Neural cell (in vitro differentiated cells): ENCODE results near the gene ITGB2. TPM values are rescaled to one million over a fixed set of nuclear protein-coding genes. Genes with fewer than 3 reads are reported as not detected.

Experiments used
- H2AFZ ChIP-seq: fragments of 200-600, 300-800 bp; sonication (generic), shearing (Covaris generic); 2 replicates; pipeline ENCODE4 v1.6.0; 2014; ENCODE audit warnings: low read depth, mild to moderate bottlenecking, antibody characterized with exemption, low read length, moderate library complexity
- H3F3A ChIP-seq: fragments of 200-600 bp; shearing (Covaris generic); 2 replicates; pipeline ENCODE4 v1.6.1; 2016; ENCODE audit warnings: mild to moderate bottlenecking, moderate library complexity, mixed read lengths, antibody characterized with exemption, low read length; ENCODE audit not compliant: insufficient read depth, poor library complexity, severe bottlenecking
- H3K27ac ChIP-seq: fragments of 200-600, 300-800 bp; sonication (generic), shearing (Covaris generic); 2 replicates; pipeline ENCODE4 v1.5.1; 2014; ENCODE audit warnings: mild to moderate bottlenecking, low read length, moderate library complexity
- H3K27me3 ChIP-seq: fragments of 300-800, 200-600 bp; sonication (generic), shearing (Covaris generic); 2 replicates; pipeline ENCODE4 v1.6.0; 2014; ENCODE audit warnings: mild to moderate bottlenecking, low read depth, low read length, moderate library complexity; ENCODE audit not compliant: insufficient read depth
- H3K36me3 ChIP-seq: fragments of 300-800, 200-600 bp; sonication (generic), shearing (Covaris generic); 2 replicates; pipeline ENCODE4 v1.5.1; 2014; ENCODE audit warnings: mild to moderate bottlenecking, antibody characterized with exemption, low read length, moderate library complexity; ENCODE audit not compliant: insufficient read depth
- H3K4me2 ChIP-seq: fragments of 300-800, 200-600 bp; sonication (generic), shearing (Covaris generic); 2 replicates; pipeline ENCODE4 v1.6.0; 2014; ENCODE audit warnings: mild to moderate bottlenecking, low read length
- H3K4me3 ChIP-seq: fragments of 300-800, 200-600 bp; sonication (generic), shearing (Covaris generic); 2 replicates; pipeline ENCODE4 v1.5.1; 2014; ENCODE audit warnings: mild to moderate bottlenecking, low read length, moderate library complexity
- H3K79me2 ChIP-seq: fragments of 200-600 bp; shearing (Covaris generic); replicated peaks from 2 replicates; pipeline ENCODE4 v1.6.0; 2014; ENCODE audit warnings: mild to moderate bottlenecking, low read length, moderate library complexity; ENCODE audit not compliant: insufficient read depth
- H3K9ac ChIP-seq: fragments of 300-800, 200-600 bp; sonication (generic), shearing (Covaris generic); 2 replicates; pipeline ENCODE4 v1.6.1; 2016; ENCODE audit warnings: mild to moderate bottlenecking, low read length, mixed read lengths
- H3K9me2 ChIP-seq: fragments of 200-600 bp; shearing (Covaris generic); 2 replicates; pipeline ENCODE4 v1.6.1; 2016; ENCODE audit warnings: mild to moderate bottlenecking, low read length, mixed read lengths; ENCODE audit not compliant: insufficient read depth
- H3K9me3 ChIP-seq: fragments of 200-600, 300-800 bp; sonication (generic), shearing (Covaris generic); 2 replicates; pipeline ENCODE4 v1.6.1; 2016; ENCODE audit warnings: mild to moderate bottlenecking, mixed run types, low read length, moderate library complexity, mixed read lengths
- H4K20me1 ChIP-seq: fragments of 200-600 bp; shearing (Covaris generic); 2 replicates; pipeline ENCODE4 v1.6.1; 2016; ENCODE audit warnings: mild to moderate bottlenecking, mixed run types; ENCODE audit not compliant: insufficient read depth
- EP300 ChIP-seq: fragments of 450-650 bp; conservative IDR thresholded peaks from 2 replicates; pipeline ENCODE4 v1.6.1; 2014; ENCODE audit warnings: antibody characterized with exemption, mild to moderate bottlenecking, moderate library complexity; ENCODE audit not compliant: poor library complexity, severe bottlenecking
- EZH2 ChIP-seq: fragments of 200-600, 300-800 bp; shearing (Covaris generic), sonication (generic); IDR thresholded peaks from 2 replicates; pipeline ENCODE4 v1.6.1; 2014; ENCODE audit warnings: antibody characterized with exemption, low read length, borderline replicate concordance, mild to moderate bottlenecking; ENCODE audit not compliant: insufficient read depth, poor library complexity, severe bottlenecking
- MXI1 ChIP-seq: fragments of 450-650 bp; conservative IDR thresholded peaks from 2 replicates; pipeline ENCODE4 v1.6.1; 2014; ENCODE audit warnings: antibody characterized with exemption, mild to moderate bottlenecking; ENCODE audit not compliant: poor library complexity, severe bottlenecking
- POLR2AphosphoS5 ChIP-seq: IDR thresholded peaks from 2 replicates; pipeline ENCODE4 v1.6.1; 2012
- RAD21 ChIP-seq: fragments of 450-650 bp; conservative IDR thresholded peaks from 2 replicates; pipeline ENCODE4 v1.6.1; 2014; ENCODE audit warnings: antibody characterized with exemption, mild to moderate bottlenecking, moderate library complexity
- SMC3 ChIP-seq: fragments of 450-650 bp; conservative IDR thresholded peaks from 2 replicates; pipeline ENCODE4 v1.6.1; 2014; ENCODE audit warnings: antibody characterized with exemption, mild to moderate bottlenecking, moderate library complexity; ENCODE audit not compliant: poor library complexity
- TAF1 ChIP-seq: IDR thresholded peaks from 2 replicates; pipeline ENCODE4 v1.6.1; 2012; ENCODE audit warnings: low read depth
- polyA plus RNA-seq: library from polyadenylated mRNA; depleted of rRNA; stranded (reverse); fragments of >200 nt; gene quantifications from 2 replicates; pipeline ENCODE4 v1.2.3, GENCODE V29; 2014
- TF ChIP-seq, protein P1 (sequence below): IDR thresholded peaks from 2 replicates; pipeline ENCODE4 v1.6.1; 2012; ENCODE audit warnings: borderline replicate concordance
- TF ChIP-seq, protein P2 (sequence below): fragments of 450-650 bp; IDR thresholded peaks from 2 replicates; pipeline ENCODE4 v1.5.1; 2014; ENCODE audit warnings: antibody characterized with exemption, mild to moderate bottlenecking, moderate library complexity; ENCODE audit not compliant: poor library complexity, severe bottlenecking

The ITGB2 gene
- polyA plus RNA-seq, 1 donor from 2014 or later = not detected

DNA sequence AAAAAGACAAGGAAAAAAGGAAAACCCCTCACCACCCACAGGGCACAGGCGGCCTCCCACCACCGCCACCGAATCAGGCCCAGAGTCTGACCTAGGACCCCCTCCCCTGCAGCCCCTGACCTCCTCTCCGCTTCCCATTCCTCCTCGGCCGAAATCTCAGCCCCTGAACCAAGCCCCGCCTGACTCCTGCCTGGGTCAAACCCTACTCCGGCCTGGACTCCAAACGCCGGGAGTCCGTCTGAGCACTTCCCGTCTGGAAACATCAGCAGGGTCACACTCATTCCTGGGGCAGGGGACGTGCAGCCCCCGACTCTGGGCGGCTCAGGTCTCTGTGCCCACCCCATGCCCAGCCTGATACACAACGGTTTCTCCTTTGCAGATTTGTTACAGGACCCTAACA, 76.4 kb downstream of the ITGB2 start:
- H3K79me2 ChIP-seq = no peaks in the 10 kb centered on the region
- TF ChIP-seq RAD21 (no peak), MXI1 (no peak), POLR2AphosphoS5 (no peak), EP300 (no peak), TAF1 (no peak), SMC3 (no peak), EZH2 (no peak)
- TF ChIP-seq, protein P1, sequence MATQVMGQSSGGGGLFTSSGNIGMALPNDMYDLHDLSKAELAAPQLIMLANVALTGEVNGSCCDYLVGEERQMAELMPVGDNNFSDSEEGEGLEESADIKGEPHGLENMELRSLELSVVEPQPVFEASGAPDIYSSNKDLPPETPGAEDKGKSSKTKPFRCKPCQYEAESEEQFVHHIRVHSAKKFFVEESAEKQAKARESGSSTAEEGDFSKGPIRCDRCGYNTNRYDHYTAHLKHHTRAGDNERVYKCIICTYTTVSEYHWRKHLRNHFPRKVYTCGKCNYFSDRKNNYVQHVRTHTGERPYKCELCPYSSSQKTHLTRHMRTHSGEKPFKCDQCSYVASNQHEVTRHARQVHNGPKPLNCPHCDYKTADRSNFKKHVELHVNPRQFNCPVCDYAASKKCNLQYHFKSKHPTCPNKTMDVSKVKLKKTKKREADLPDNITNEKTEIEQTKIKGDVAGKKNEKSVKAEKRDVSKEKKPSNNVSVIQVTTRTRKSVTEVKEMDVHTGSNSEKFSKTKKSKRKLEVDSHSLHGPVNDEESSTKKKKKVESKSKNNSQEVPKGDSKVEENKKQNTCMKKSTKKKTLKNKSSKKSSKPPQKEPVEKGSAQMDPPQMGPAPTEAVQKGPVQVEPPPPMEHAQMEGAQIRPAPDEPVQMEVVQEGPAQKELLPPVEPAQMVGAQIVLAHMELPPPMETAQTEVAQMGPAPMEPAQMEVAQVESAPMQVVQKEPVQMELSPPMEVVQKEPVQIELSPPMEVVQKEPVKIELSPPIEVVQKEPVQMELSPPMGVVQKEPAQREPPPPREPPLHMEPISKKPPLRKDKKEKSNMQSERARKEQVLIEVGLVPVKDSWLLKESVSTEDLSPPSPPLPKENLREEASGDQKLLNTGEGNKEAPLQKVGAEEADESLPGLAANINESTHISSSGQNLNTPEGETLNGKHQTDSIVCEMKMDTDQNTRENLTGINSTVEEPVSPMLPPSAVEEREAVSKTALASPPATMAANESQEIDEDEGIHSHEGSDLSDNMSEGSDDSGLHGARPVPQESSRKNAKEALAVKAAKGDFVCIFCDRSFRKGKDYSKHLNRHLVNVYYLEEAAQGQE = no peak
- TF ChIP-seq, protein P2, sequence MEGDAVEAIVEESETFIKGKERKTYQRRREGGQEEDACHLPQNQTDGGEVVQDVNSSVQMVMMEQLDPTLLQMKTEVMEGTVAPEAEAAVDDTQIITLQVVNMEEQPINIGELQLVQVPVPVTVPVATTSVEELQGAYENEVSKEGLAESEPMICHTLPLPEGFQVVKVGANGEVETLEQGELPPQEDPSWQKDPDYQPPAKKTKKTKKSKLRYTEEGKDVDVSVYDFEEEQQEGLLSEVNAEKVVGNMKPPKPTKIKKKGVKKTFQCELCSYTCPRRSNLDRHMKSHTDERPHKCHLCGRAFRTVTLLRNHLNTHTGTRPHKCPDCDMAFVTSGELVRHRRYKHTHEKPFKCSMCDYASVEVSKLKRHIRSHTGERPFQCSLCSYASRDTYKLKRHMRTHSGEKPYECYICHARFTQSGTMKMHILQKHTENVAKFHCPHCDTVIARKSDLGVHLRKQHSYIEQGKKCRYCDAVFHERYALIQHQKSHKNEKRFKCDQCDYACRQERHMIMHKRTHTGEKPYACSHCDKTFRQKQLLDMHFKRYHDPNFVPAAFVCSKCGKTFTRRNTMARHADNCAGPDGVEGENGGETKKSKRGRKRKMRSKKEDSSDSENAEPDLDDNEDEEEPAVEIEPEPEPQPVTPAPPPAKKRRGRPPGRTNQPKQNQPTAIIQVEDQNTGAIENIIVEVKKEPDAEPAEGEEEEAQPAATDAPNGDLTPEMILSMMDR = no peak
- no peaks in the 10 kb centered on the region for H3K27me3 ChIP-seq
- H3K9me3 ChIP-seq = no peaks in the 10 kb centered on the region
- H3K9me2 ChIP-seq = no peaks in the 10 kb centered on the region
- H3F3A ChIP-seq = no peaks in the 10 kb centered on the region
- no peak overlapping the region for H2AFZ ChIP-seq
- H3K4me2 ChIP-seq = no peak overlapping the region
- H4K20me1 ChIP-seq = no peaks in the 10 kb centered on the region
- H3K4me3 ChIP-seq = no peak overlapping the region
- H3K9ac ChIP-seq = no peak overlapping the region
- no peaks in the 10 kb centered on the region for H3K36me3 ChIP-seq
- H3K27ac ChIP-seq = no peak overlapping the region

DNA sequence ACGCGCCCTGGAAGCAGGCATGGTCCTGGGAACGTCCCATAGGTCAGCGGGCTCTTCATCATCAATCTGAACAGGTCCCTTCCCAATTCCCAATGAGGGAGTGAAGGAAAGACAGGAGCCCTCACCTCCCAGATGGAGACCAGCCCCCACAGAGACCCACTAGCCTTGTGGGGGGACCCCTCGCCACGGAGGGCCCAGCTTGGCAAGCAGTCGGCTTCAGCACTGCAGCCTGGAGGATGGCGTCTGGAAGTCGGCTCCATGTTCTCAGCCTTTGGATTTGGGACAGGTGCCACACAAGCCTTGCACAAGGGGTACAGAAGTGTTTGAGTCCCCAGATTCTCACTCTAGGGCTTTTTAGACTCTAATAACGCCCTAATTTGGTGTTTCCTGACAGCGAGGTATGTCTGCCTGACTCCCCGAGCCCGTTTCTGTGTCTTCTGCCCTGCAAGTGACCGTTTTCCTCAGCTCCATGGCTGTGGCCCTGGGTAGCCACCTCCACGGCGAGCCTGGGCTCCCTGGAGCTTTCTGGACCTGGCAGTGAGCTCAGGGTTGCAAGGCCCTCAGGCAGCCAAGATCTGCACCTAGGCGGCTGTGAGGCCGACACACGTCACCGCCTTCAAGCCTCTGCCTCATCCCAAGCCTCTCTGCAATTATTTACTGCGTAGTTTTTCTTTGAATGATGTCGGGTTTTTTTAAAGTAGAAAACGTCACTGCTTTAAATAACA, 77.8 kb downstream of the ITGB2 start:
- Histone ChIP-seq H3K36me3 (no peaks in the 10 kb centered on the region), H3K9me2 (no peaks in the 10 kb centered on the region), H3F3A (no peaks in the 10 kb centered on the region), H3K79me2 (no peaks in the 10 kb centered on the region), H3K27ac (no peak overlapping the region), H3K9ac (no peak overlapping the region), H3K27me3 (no peaks in the 10 kb centered on the region), H3K4me2 (no peak overlapping the region), H3K9me3 (no peaks in the 10 kb centered on the region), H2AFZ (no peak overlapping the region), H4K20me1 (no peaks in the 10 kb centered on the region), H3K4me3 (no peak overlapping the region)
- TF ChIP-seq, protein P2 = no peak
- TF ChIP-seq MXI1 (no peak), RAD21 (no peak), POLR2AphosphoS5 (no peak), EP300 (no peak), TAF1 (no peak), EZH2 (no peak), SMC3 (no peak)
- TF ChIP-seq, protein P1 = no peak
